Transverse colon (tissue), 4 donors: Measurements from ENCODE around the gene INSL3. TPM values are rescaled to one million over a fixed set of nuclear protein-coding genes. Genes with fewer than 3 reads are reported as not detected.

Experiments
- DNase-seq: peaks from one replicate; pipeline ENCODE4 v3.0.0-alpha.2; 2019
- H3K27ac ChIP-seq, 4 donors: fragments of 200-600 bp; sonication (generic); 2 replicates each; pipeline ENCODE4 v1.5.1; 2016 to 2018; ENCODE audit warnings: inconsistent platforms in 4 of 4
- H3K27me3 ChIP-seq: fragments of 200-600 bp; sonication (generic); 2 replicates; pipeline ENCODE4 v1.5.1; 2017; ENCODE audit warnings: inconsistent platforms
- H3K36me3 ChIP-seq, 4 donors: fragments of 200-600 bp; sonication (generic); 2 replicates each; pipeline ENCODE4 v1.5.1; 2017 to 2019; ENCODE audit warnings: inconsistent platforms in 4 of 4
- H3K4me1 ChIP-seq, 4 donors: fragments of 200-600 bp; sonication (generic); 2 replicates each; pipeline ENCODE4 v1.5.1; 2017 to 2020; ENCODE audit warnings: inconsistent platforms in 4 of 4
- H3K4me3 ChIP-seq, 4 donors: fragments of 200-600 bp; sonication (generic); 1 replicate in 1 of 4; 2 replicates in 3 of 4; pipeline versions ENCODE4 v1.5.1 to v1.6.1; 2017 to 2019; ENCODE audit warnings: inconsistent platforms in 4 of 4
- H3K9me3 ChIP-seq, 2 donors: fragments of 200-600 bp; sonication (generic); 2 replicates each; pipeline ENCODE4 v1.5.1; 2017 to 2019; ENCODE audit warnings: inconsistent platforms in 2 of 2
- CTCF ChIP-seq, 5 experiments: fragments of 200-600 bp in 3 of 5; fragments of 450-650 bp in 2 of 5; sonication (generic) in 3 of 5; IDR thresholded peaks; 1 replicate in 2 of 5; 2 replicates in 3 of 5; pipeline ENCODE4 v1.5.1; 2016 to 2017; ENCODE audit warnings: antibody characterized with exemption in 5 of 5, inconsistent platforms in 3 of 5, mild to moderate bottlenecking in 2 of 5, moderate library complexity in 1 of 5
- EP300 ChIP-seq: sonication (generic); formaldehyde crosslinking; IDR thresholded peaks from one replicate; pipeline ENCODE4 v1.6.1; 2017; ENCODE audit warnings: antibody characterized with exemption, low read depth
- POLR2A ChIP-seq: fragments of 450-650 bp; IDR thresholded peaks from one replicate; pipeline ENCODE4 v1.6.1; 2016; ENCODE audit warnings: antibody characterized with exemption, mild to moderate bottlenecking, moderate library complexity
- POLR2AphosphoS5 ChIP-seq, 3 donors: sonication (generic); formaldehyde crosslinking; IDR thresholded peaks; one replicate each; pipeline ENCODE4 v1.6.1; 2016; ENCODE audit warnings: antibody characterized with exemption in 3 of 3
- WGBS, 2 donors: methylation state at CpG; one replicate each; pipeline ENCODE4 v1.1.5; 2018; ENCODE audit warnings: low coverage in 1 of 2; 5-methylcytosine and 5-hydroxymethylcytosine counted together
- in situ Hi-C, 4 donors: fragments of 200-750 bp; cut with MboI; loops; one replicate each; pipeline versions ENCODE4 v1.15.0 to v1.15.1; 2017; ENCODE audit warnings: low sequenced_read_pairs in 3 of 4, low pct_ligation_motif_present in 1 of 4, low pct_unique_long_range_greater_than_20kb in 1 of 4
- intact Hi-C: fragments of 100-400 bp; cut with DNase I; formaldehyde crosslinking; loops from one replicate; pipeline ENCODE4 v1.15.1; 2023; ENCODE audit warnings: low total_unique reads
- total RNA-seq, 4 donors: library from RNA; depleted of rRNA; stranded (reverse); fragments of >200 nt; gene quantifications; one replicate each; pipeline ENCODE4 v1.1.0, GENCODE V29; 2016

INSL3 gene
- total RNA-seq, 4 donors from 2014 or later, result not detected

GRCh38 chr19:17796838-17797423 lies 24.4 kb downstream of the INSL3 start:
- 17% methylated on average over 1 of the region's 1 CpG; no CpG with 5 or more reads in 1 of the 2 donors for WGBS, 2 donors
- TF ChIP-seq POLR2AphosphoS5 (IDR thresholded peaks at IDR 0.05), result peak in 1 of 3 donors; percentile 2
- no peak for TF ChIP-seq CTCF (IDR thresholded peaks at IDR 0.05)
- TF ChIP-seq POLR2A, result no peak
- TF ChIP-seq EP300, result no peak
- intact Hi-C loops (no loop called here), in situ Hi-C loops (no loop called here)
- Histone ChIP-seq H3K27ac (peak overlapping the region; percentile 91 to 92 (median 92)), H3K4me3 (peak overlapping the region in 2 of 4 donors; percentile 4 to 28), H3K4me1 (peaks cover 5 to 34% (median 26%) of the 10 kb centered on the region in 4 donors), H3K9me3 (no peaks in the 10 kb centered on the region), H3K36me3 (no peaks in the 10 kb centered on the region), H3K27me3 (peaks cover 34% of the 10 kb centered on the region)
- DNase-seq, result no peak

GRCh38 chr19:17796013-17796837 lies 25.1 kb downstream of the INSL3 start:
- peaks cover 8 to 42% (median 31%) of the 10 kb centered on the region in 4 donors for H3K4me1 ChIP-seq
- peak; percentile 87 for DNase-seq
- TF ChIP-seq POLR2AphosphoS5 (IDR thresholded peaks at IDR 0.05) (peak; percentile 83 to 96 (median 85)), CTCF (IDR thresholded peaks at IDR 0.05) (no peak), EP300 (peak; percentile 97), POLR2A (peak; percentile 86)
- peak overlapping the region in 3 of 4 donors; percentile 52 to 58 (median 54) for H3K4me3 ChIP-seq
- no peaks in the 10 kb centered on the region for H3K9me3 ChIP-seq
- intact Hi-C loops (no loop called here), in situ Hi-C loops (no loop called here)
- H3K27me3 ChIP-seq, result peaks cover 34% of the 10 kb centered on the region
- 13 to 48% methylated on average over 2 to 6 of the region's 6 CpGs for WGBS, 2 donors
- H3K36me3 ChIP-seq, result no peaks in the 10 kb centered on the region
- H3K27ac ChIP-seq, result peak overlapping the region; percentile 91 to 92 (median 92)

- DNase-seq, result no peak
- Histone ChIP-seq H3K36me3 (no peaks in the 10 kb centered on the region), H3K27me3 (peaks cover 34% of the 10 kb centered on the region), H3K4me3 (peak overlapping the region in 3 of 4 donors; percentile 52 to 58 (median 54)), H3K27ac (peak overlapping the region; percentile 91 to 92 (median 92)), H3K4me1 (peaks cover 16 to 49% (median 38%) of the 10 kb centered on the region in 4 donors), H3K9me3 (no peaks in the 10 kb centered on the region)
- WGBS, 2 donors, result 20% methylated on average over 14 of the region's 14 CpGs; no CpG with 5 or more reads in 1 of the 2 donors
- TF ChIP-seq POLR2AphosphoS5 (IDR thresholded peaks at IDR 0.05) (no peak), CTCF (IDR thresholded peaks at IDR 0.05) (no peak)
- intact Hi-C loops, result no loop called here
- in situ Hi-C loops, result no loop called here
Measured at GRCh38 chr19:17795495-17795856, 25.8 kb downstream of the INSL3 start.

- Histone ChIP-seq H3K36me3 (no peaks in the 10 kb centered on the region), H3K27ac (peak within 1 kb of the TSS; percentile 91 to 92 (median 92)), H3K9me3 (no peaks in the 10 kb centered on the region), H3K4me1 (peaks cover 20 to 55% (median 41%) of the 10 kb centered on the region in 4 donors), H3K27me3 (peaks cover 34% of the 10 kb centered on the region), H3K4me3 (peak within 1 kb of the TSS; percentile 10 to 58 (median 53))
- intact Hi-C loops (no loop called here), in situ Hi-C loops (no loop called here)
- TF ChIP-seq POLR2AphosphoS5 (IDR thresholded peaks at IDR 0.05) (peak; percentile 82 to 95 (median 91)), POLR2A (peak; percentile 99), EP300 (no peak), CTCF (IDR thresholded peaks at IDR 0.05) (no peak)
- DNase-seq, result peak; percentile 95
- 8% methylated on average over 49 of the region's 50 CpGs; no CpG with 5 or more reads in 1 of the 2 donors for WGBS, 2 donors
Measured at GRCh38 chr19:17794731-17795494, 26.4 kb downstream of the INSL3 start, which contains the start of gene B3GNT3. TSS of gene B3GNT3 (plus strand) at chr19:17795138. CDS start at chr19:17807808, 12,670 bp downstream.
